Ishikawa (cell line): ENCODE data around the gene COX4I2.
A peak's percentile ranks its signal among the peaks of the same experiment; 100 is the strongest.

ENCODE experiments used
- TCF12 ChIP-seq: IDR thresholded peaks from 2 replicates; pipeline ENCODE4 v1.6.1; 2012; ENCODE audit warnings: low read depth
- TEAD4 ChIP-seq: IDR thresholded peaks from 2 replicates; pipeline ENCODE4 v1.6.1; 2012

GRCh38 chr20:31593221-31594001 is 44.3 kb upstream of the COX4I2 start:
- TF ChIP-seq TCF12: peak; percentile 54; the same call in 1 of the 2 replicates
- no peak for TF ChIP-seq TEAD4
